T-cell (primary cell): ENCODE data around the gene PTCD2. TPM values are rescaled to one million over a fixed set of nuclear protein-coding genes. Genes with fewer than 3 reads are reported as not detected.
"Not testable (repeated sequence)": the region's sequence is repeated elsewhere in the genome, so short reads cannot be mapped to it uniquely, and the experiment has no call there.

Source experiments
- ATAC-seq, 4 experiments: fragments of 200-7000 bp in 3 of 4; fragments of 150-1000 bp in 1 of 4; cut with Tn5 transposase; replicated peaks in 1 of 4; 1 replicate in 3 of 4; 2 replicates in 1 of 4; pipeline ENCODE4 v1.10.0; 2021; ENCODE audit warnings: moderate library complexity in 3 of 4, mild to moderate bottlenecking in 2 of 4, moderate number of reproducible peaks in 1 of 4
- CTCF ChIA-PET, 2 donors: fragments of 300-600 bp; sonication (Branson Sonifier 250); formaldehyde crosslinking; loops; one replicate each; lab custom pipeline; 2022; ENCODE audit warnings: antibody characterized with exemption in 2 of 2; lab: Charles Lee
- POLR2A ChIA-PET, 2 donors: fragments of 300-600 bp; sonication (Branson Sonifier 250); formaldehyde crosslinking; loops; one replicate each; lab custom pipeline; 2022; ENCODE audit warnings: antibody characterized with exemption in 2 of 2; lab: Charles Lee
- DNase-seq, 35 experiments: peaks; one replicate each; pipeline versions ENCODE4 v3.0.0 to v3.0.0-alpha.2; 2013 to 2023
- H3K27ac ChIP-seq: one replicate; pipeline ENCODE4 v1.5.1; 2013; ENCODE audit warnings: low read length
- H3K27me3 ChIP-seq, 2 experiments: replicated peaks in 1 of 2; 1 replicate in 1 of 2; 2 replicates in 1 of 2; pipeline versions ENCODE4 v1.6.1 to v1.7.0; 2013; ENCODE audit warnings: low read length in 1 of 2, mixed read lengths in 1 of 2; ENCODE audit not compliant: control insufficient read depth in 2 of 2, insufficient read depth in 2 of 2; ENCODE audit errors: extremely low read depth in 1 of 2
- H3K36me3 ChIP-seq, 2 donors: 1 replicate in 1 of 2; 2 replicates in 1 of 2; pipeline versions ENCODE4 v1.6.1 to v1.7.0; 2013; ENCODE audit warnings: low read length in 1 of 2; ENCODE audit not compliant: control insufficient read depth in 2 of 2, insufficient read depth in 1 of 2; ENCODE audit errors: extremely low read depth in 1 of 2
- H3K4me1 ChIP-seq, 2 experiments: 1 replicate in 1 of 2; 2 replicates in 1 of 2; pipeline versions ENCODE4 v1.6.1 to v1.7.0; 2013; ENCODE audit warnings: low read length in 2 of 2, mixed read lengths in 1 of 2; ENCODE audit not compliant: insufficient read depth in 2 of 2, control insufficient read depth in 1 of 2; ENCODE audit errors: extremely low read depth in 1 of 2
- H3K4me3 ChIP-seq, 2 donors: 1 replicate in 1 of 2; 2 replicates in 1 of 2; pipeline versions ENCODE4 v1.5.1 to v1.7.0; 2013; ENCODE audit warnings: mild to moderate bottlenecking in 2 of 2, low read length in 1 of 2, moderate library complexity in 1 of 2; ENCODE audit not compliant: control insufficient read depth in 1 of 2; ENCODE audit errors: extremely low read depth in 1 of 2
- H3K9me3 ChIP-seq: 2 replicates; pipeline ENCODE4 v1.7.0; 2013
- H3K27ac Mint-ChIP-seq, 2 donors: one replicate each; pipeline ENCODE4 v1.8.0; 2020 to 2021; ENCODE audit warnings: mild to moderate bottlenecking in 2 of 2, mixed read lengths in 2 of 2
- H3K27me3 Mint-ChIP-seq, 2 donors: one replicate each; pipeline ENCODE4 v1.8.0; 2021 to 2022; ENCODE audit warnings: mixed read lengths in 2 of 2
- H3K36me3 Mint-ChIP-seq: one replicate; pipeline ENCODE4 v1.8.0; 2021; ENCODE audit warnings: mixed read lengths
- H3K4me1 Mint-ChIP-seq, 3 donors: one replicate each; pipeline ENCODE4 v1.8.0; 2020 to 2022; ENCODE audit warnings: mixed read lengths in 3 of 3, mild to moderate bottlenecking in 1 of 3
- H3K4me3 Mint-ChIP-seq, 3 donors: one replicate each; pipeline ENCODE4 v1.8.0; 2020 to 2022; ENCODE audit warnings: mild to moderate bottlenecking in 3 of 3, mixed read lengths in 3 of 3, moderate library complexity in 3 of 3
- H3K9me3 Mint-ChIP-seq, 3 donors: one replicate each; pipeline ENCODE4 v1.8.0; 2020 to 2022; ENCODE audit warnings: mixed read lengths in 3 of 3
- WGBS: methylation state at CpG from one replicate; pipeline ENCODE4 v1.1.5; 2013; ENCODE audit warnings: missing lambda C conversion rate; ENCODE audit not compliant: insufficient coverage; 5-methylcytosine and 5-hydroxymethylcytosine counted together
- total RNA-seq, 35 experiments: library from RNA in 6 of 35; stranded (reverse) in 6 of 35; fragments of 120-200 nt in 1 of 35; gene quantifications; one replicate each; pipeline versions ENCODE4 v1.2.1 to v1.2.4 and lab custom pipeline; 2013 to 2026

The PTCD2 gene
- total RNA-seq, 5 donors from 2014 or later (not counting 1 experiment from before 2014, with no cell fraction given): 5.9 to 12.1 (median 8.1) TPM

DNA sequence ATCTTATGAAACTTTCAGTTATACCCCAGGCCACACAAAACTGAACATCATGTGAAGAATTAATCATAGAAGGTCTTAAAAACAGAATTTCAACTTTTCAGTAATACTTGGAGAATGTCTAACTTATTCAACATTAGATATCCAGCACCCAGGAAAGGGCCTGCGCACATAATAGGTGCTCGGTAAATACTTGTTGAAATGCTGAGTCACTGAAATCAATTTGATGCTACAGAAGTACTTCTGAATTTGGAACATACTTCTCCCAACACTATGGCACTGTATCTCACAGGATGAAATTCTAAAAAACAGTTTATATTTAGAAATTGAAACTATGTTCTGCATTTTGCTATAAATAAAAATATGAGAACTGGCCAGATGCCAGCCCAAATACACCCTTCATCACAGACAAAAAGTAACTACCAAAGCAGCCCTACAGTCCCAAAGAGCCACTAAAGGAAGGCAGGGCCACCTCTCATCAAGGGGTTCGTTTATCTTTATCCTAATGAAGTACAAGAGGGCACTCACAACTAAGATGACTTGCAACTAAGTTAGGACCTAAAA lies 26.6 kb upstream of the PTCD2 start:
- ATAC-seq (no peak), DNase-seq (no peak)
- Histone ChIP-seq H3K27ac (no peak overlapping the region), H3K4me1 (no peaks in the 10 kb centered on the region), H3K4me3 (no peak overlapping the region), H3K36me3 (peaks cover 0 to 39% of the 10 kb centered on the region in 2 donors), H3K27me3 (no peaks in the 10 kb centered on the region), H3K9me3 (no peaks in the 10 kb centered on the region)
- Mint-ChIP-seq H3K9me3 (no peaks in the 10 kb centered on the region), H3K27ac (no peak overlapping the region), H3K4me3 (no peak overlapping the region), H3K36me3 (peaks cover 50% of the 10 kb centered on the region), H3K4me1 (peaks cover 2 to 11% (median 6%) of the 10 kb centered on the region in 3 donors), H3K27me3 (no peaks in the 10 kb centered on the region)
- CTCF ChIA-PET: no interaction called here
- POLR2A ChIA-PET: no interaction called here
- no CpG with 5 or more reads among the region's 3 CpGs for WGBS

DNA sequence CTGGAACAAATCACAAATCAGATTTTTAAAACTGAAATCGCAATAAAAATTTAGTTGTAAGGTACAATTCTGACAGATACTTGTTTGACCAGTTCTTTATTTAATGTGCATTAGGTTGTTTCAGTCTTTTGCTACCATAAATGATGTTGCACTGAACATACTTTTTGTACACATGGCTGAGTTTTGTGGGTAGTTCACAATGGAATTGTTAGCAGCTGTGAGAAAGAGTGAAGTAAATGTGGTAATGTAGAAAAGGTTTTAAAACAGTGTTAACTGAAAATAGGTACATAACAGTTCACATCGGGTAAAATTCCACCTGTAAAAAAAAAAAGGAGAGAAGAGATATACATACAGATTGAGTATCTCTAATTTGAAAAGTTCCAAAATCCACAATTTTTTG lies 25.7 kb upstream of the PTCD2 start:
- Histone ChIP-seq H3K27ac (no peak overlapping the region), H3K36me3 (peaks cover 0 to 35% of the 10 kb centered on the region in 2 donors), H3K4me1 (no peaks in the 10 kb centered on the region), H3K27me3 (no peaks in the 10 kb centered on the region), H3K4me3 (no peak overlapping the region), H3K9me3 (no peaks in the 10 kb centered on the region)
- H3K27ac Mint-ChIP-seq: no peak overlapping the region
- ATAC-seq (no peak), DNase-seq (no peak)
- no CpG with 5 or more reads among the region's 2 CpGs for WGBS
- CTCF ChIA-PET: no interaction called here
- no peak overlapping the region for H3K4me3 Mint-ChIP-seq
- H3K36me3 Mint-ChIP-seq: peaks cover 44% of the 10 kb centered on the region
- peaks cover 2 to 17% (median 11%) of the 10 kb centered on the region in 3 donors for H3K4me1 Mint-ChIP-seq
- H3K27me3 Mint-ChIP-seq: no peaks in the 10 kb centered on the region
- POLR2A ChIA-PET: no interaction called here
- H3K9me3 Mint-ChIP-seq: no peaks in the 10 kb centered on the region

DNA sequence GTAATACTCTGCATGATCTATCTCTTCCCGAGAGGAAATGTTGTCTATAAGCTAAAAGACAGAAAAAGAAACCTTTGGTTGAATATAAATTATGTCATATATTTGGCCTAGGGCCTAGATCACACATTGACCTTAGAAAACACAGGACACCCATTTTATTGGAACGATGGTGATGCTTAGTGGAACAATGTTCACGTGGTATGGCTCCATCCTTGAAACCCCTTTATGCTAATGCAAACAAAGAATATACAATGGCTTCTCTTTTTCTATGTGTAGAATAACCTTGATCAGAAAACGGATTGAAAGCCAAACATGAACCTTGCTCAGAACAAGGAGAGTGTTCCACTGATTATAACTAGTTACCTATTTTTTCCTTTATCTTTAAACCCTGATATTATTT lies 24.6 kb upstream of the PTCD2 start:
- DNase-seq: no peak
- no peak overlapping the region for H3K27ac Mint-ChIP-seq
- no peaks in the 10 kb centered on the region for H3K9me3 Mint-ChIP-seq
- no peak overlapping the region for H3K4me3 ChIP-seq
- H3K4me1 ChIP-seq: no peaks in the 10 kb centered on the region
- CTCF ChIA-PET: no interaction called here
- no peak for ATAC-seq
- 100% methylated on average over 2 of the region's 4 CpGs for WGBS
- H3K36me3 ChIP-seq: peaks cover 0 to 28% of the 10 kb centered on the region in 2 donors
- H3K36me3 Mint-ChIP-seq: peaks cover 49% of the 10 kb centered on the region
- POLR2A ChIA-PET: interaction anchor here in 1 of 2 donors (0.7 kb wide), 1 partner anchor 9 kb away, joined by 3 read pairs; no protein-coding TSS in a partner anchor
- no peak overlapping the region for H3K27ac ChIP-seq
- H3K4me1 Mint-ChIP-seq: peaks cover 11 to 28% (median 21%) of the 10 kb centered on the region in 3 donors
- H3K9me3 ChIP-seq: no peaks in the 10 kb centered on the region
- H3K4me3 Mint-ChIP-seq: no peak overlapping the region
- no peaks in the 10 kb centered on the region for H3K27me3 ChIP-seq
- no peaks in the 10 kb centered on the region for H3K27me3 Mint-ChIP-seq

DNA sequence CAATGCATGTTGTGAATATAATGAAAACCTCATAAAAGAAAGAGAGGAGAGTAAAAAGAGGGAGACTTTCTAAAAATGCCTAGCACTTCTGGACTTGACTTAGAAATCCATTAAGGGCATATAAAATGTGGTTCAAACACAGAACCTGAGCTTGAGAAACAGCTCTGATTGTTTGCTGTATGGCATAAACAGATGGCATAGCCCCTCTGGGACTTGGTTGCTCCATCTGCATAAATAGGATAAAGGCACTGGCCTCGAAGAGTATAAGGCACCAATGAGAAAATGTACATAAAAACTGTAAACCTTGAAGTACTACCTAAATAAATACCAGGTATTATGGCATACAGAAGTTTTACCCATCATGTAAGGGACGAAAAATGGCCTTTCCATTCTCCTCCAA lies 23.9 kb upstream of the PTCD2 start:
- Mint-ChIP-seq H3K27me3 (no peaks in the 10 kb centered on the region), H3K4me1 (peaks cover 14 to 34% (median 27%) of the 10 kb centered on the region in 3 donors), H3K9me3 (no peaks in the 10 kb centered on the region), H3K27ac (no peak overlapping the region), H3K4me3 (no peak overlapping the region), H3K36me3 (peaks cover 51% of the 10 kb centered on the region)
- Histone ChIP-seq H3K36me3 (peaks cover 0 to 24% of the 10 kb centered on the region in 2 donors), H3K4me1 (no peaks in the 10 kb centered on the region), H3K9me3 (no peaks in the 10 kb centered on the region), H3K4me3 (no peak overlapping the region), H3K27me3 (no peaks in the 10 kb centered on the region), H3K27ac (no peak overlapping the region)
- WGBS: no CpG with 5 or more reads among the region's 2 CpGs
- CTCF ChIA-PET: no interaction called here
- no peak for DNase-seq
- POLR2A ChIA-PET: interaction anchor here in 1 of 2 donors (0.7 kb wide), 1 partner anchor 8 kb away, joined by 3 read pairs; no protein-coding TSS in a partner anchor
- no peak for ATAC-seq

DNA sequence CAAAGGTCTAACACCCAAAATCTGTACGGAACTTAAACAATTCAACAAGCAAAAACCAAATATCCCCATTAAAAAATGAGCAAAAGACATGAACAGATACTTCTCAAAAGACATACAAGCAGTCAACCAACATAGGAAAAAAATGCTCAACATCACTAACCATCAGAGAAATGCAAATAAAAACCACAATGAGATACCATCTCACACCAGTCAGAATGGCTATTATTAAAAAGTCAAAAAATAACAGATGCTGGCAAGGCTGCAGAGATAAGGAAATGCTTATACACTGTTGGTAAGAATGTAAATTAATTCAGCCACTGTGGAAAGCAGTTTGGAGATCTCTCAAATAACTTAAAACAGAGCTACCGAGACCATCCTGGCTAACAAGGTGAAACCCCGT lies 22.0 kb upstream of the PTCD2 start:
- peaks cover 51% of the 10 kb centered on the region for H3K36me3 Mint-ChIP-seq
- H3K9me3 ChIP-seq, H3K27me3 ChIP-seq, H3K4me1 ChIP-seq, ATAC-seq, H3K9me3 Mint-ChIP-seq, CTCF ChIA-PET, H3K27me3 Mint-ChIP-seq, H3K27ac Mint-ChIP-seq, POLR2A ChIA-PET, DNase-seq, H3K27ac ChIP-seq, H3K4me3 ChIP-seq, H3K4me3 Mint-ChIP-seq: not testable (repeated sequence)
- H3K4me1 Mint-ChIP-seq: peaks cover 19 to 44% (median 30%) of the 10 kb centered on the region in 3 donors
- peaks cover 0 to 26% of the 10 kb centered on the region in 2 donors for H3K36me3 ChIP-seq
- WGBS: 100% methylated on average over 1 of the region's 3 CpGs

DNA sequence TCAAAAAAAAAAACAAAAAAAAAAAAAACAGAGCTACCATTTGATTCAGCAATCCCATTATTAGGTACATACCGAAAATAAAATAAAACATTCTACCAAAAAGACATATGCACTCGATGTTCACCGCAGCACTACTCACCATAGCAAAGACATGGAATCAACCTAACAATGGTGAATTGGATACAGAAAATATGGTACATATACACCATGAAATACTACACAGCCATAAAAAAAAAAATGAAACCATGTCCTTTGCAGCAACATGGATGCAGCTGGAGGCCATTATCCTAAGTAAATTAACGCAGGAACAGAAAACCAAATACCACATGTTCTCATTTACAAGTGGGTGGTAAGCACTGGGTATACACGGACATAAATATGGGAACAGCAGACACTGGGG lies 21.5 kb upstream of the PTCD2 start:
- no peak overlapping the region for H3K4me3 ChIP-seq
- no peaks in the 10 kb centered on the region for H3K9me3 ChIP-seq
- ATAC-seq (no peak), DNase-seq (no peak)
- no peaks in the 10 kb centered on the region for H3K27me3 ChIP-seq
- H3K36me3 ChIP-seq: peaks cover 0 to 23% of the 10 kb centered on the region in 2 donors
- H3K36me3 Mint-ChIP-seq: peaks cover 48% of the 10 kb centered on the region
- H3K27me3 Mint-ChIP-seq: no peaks in the 10 kb centered on the region
- no peaks in the 10 kb centered on the region for H3K9me3 Mint-ChIP-seq
- H3K4me1 ChIP-seq: no peaks in the 10 kb centered on the region
- WGBS: no CpG with 5 or more reads among the region's 5 CpGs
- no peak overlapping the region for H3K27ac ChIP-seq
- H3K4me3 Mint-ChIP-seq: no peak overlapping the region
- CTCF ChIA-PET: interaction anchor here (0.6 to 1.2 kb wide), 5 partner anchors 9 to 51 kb away, joined by 3 to 12 read pairs (median 5); partner anchors contain the start of genes MRPS27 (in 1 of the 2) and PTCD2 (in 1 of the 2)
- POLR2A ChIA-PET: interaction anchor here (0.7 kb wide), 2 partner anchors 10 to 14 kb away, joined by 5 to 7 read pairs; no protein-coding TSS in a partner anchor
- no peak overlapping the region for H3K27ac Mint-ChIP-seq
- peaks cover 19 to 48% (median 36%) of the 10 kb centered on the region in 3 donors for H3K4me1 Mint-ChIP-seq
